Neutrophil (primary cell): Measurements from ENCODE around the gene UGDH.

ENCODE experiments used
- H3K27ac ChIP-seq: fragments of 200-600 bp; sonication (generic); 2 replicates; pipeline ENCODE4 v1.5.1; 2016; ENCODE audit warnings: mild to moderate bottlenecking, moderate library complexity
- H3K27me3 ChIP-seq: fragments of 200-600 bp; sonication (generic); 2 replicates; pipeline ENCODE4 v1.6.0; 2016; ENCODE audit warnings: mild to moderate bottlenecking
- H3K36me3 ChIP-seq: fragments of 200-600 bp; sonication (generic); 2 replicates; pipeline ENCODE4 v1.5.1; 2017
- H3K4me1 ChIP-seq, 2 experiments: fragments of 200-600 bp in 1 of 2; sonication (generic) in 1 of 2; 1 replicate in 1 of 2; 2 replicates in 1 of 2; pipeline versions ENCODE4 v1.5.1 to v1.6.1; 2013 to 2016; ENCODE audit warnings: low read depth in 1 of 2, low read length in 1 of 2, mild to moderate bottlenecking in 1 of 2, moderate library complexity in 1 of 2; ENCODE audit not compliant: control insufficient read depth in 1 of 2, insufficient read depth in 1 of 2
- H3K4me3 ChIP-seq, 2 experiments: fragments of 200-600 bp in 1 of 2; sonication (generic) in 1 of 2; 1 replicate in 1 of 2; 2 replicates in 1 of 2; pipeline ENCODE4 v1.5.1; 2013 to 2016; ENCODE audit warnings: low read depth in 1 of 2, low read length in 1 of 2, mild to moderate bottlenecking in 1 of 2, moderate library complexity in 1 of 2
- H3K9me3 ChIP-seq: fragments of 200-600 bp; sonication (generic); 2 replicates; pipeline ENCODE4 v1.5.1; 2016
- TF ChIP-seq, protein P1 (sequence below): fragments of 200-600 bp; sonication (generic); IDR thresholded peaks from 2 replicates; pipeline ENCODE4 v1.5.1; 2016; ENCODE audit warnings: antibody characterized with exemption

Gene UGDH

DNA sequence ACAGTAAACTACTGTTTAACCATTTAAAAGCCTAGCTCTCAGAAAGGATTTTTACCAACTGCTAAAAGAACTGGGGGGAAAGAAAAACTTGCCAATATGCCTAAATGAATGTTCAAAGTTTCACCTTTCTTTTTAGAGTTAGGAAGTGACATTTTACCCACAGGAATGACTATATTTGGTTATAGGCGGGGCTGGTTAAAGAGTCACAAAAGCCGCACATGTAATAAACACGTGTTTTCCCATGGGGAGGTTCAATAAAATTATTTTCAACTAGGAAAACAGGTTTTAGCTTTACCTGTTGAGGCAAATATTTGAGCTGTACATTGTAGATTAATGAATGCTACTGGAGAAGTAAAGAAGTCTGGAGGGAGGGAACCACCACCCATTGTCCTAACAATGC, 41.6 kb upstream of the UGDH start:
- no peak overlapping the region for H3K4me3 ChIP-seq
- no peaks in the 10 kb centered on the region for H3K27me3 ChIP-seq
- TF ChIP-seq, protein P1, sequence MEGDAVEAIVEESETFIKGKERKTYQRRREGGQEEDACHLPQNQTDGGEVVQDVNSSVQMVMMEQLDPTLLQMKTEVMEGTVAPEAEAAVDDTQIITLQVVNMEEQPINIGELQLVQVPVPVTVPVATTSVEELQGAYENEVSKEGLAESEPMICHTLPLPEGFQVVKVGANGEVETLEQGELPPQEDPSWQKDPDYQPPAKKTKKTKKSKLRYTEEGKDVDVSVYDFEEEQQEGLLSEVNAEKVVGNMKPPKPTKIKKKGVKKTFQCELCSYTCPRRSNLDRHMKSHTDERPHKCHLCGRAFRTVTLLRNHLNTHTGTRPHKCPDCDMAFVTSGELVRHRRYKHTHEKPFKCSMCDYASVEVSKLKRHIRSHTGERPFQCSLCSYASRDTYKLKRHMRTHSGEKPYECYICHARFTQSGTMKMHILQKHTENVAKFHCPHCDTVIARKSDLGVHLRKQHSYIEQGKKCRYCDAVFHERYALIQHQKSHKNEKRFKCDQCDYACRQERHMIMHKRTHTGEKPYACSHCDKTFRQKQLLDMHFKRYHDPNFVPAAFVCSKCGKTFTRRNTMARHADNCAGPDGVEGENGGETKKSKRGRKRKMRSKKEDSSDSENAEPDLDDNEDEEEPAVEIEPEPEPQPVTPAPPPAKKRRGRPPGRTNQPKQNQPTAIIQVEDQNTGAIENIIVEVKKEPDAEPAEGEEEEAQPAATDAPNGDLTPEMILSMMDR, result no peak
- no peaks in the 10 kb centered on the region for H3K36me3 ChIP-seq
- H3K9me3 ChIP-seq, result no peaks in the 10 kb centered on the region
- no peaks in the 10 kb centered on the region for H3K4me1 ChIP-seq
- H3K27ac ChIP-seq, result no peak overlapping the region

DNA sequence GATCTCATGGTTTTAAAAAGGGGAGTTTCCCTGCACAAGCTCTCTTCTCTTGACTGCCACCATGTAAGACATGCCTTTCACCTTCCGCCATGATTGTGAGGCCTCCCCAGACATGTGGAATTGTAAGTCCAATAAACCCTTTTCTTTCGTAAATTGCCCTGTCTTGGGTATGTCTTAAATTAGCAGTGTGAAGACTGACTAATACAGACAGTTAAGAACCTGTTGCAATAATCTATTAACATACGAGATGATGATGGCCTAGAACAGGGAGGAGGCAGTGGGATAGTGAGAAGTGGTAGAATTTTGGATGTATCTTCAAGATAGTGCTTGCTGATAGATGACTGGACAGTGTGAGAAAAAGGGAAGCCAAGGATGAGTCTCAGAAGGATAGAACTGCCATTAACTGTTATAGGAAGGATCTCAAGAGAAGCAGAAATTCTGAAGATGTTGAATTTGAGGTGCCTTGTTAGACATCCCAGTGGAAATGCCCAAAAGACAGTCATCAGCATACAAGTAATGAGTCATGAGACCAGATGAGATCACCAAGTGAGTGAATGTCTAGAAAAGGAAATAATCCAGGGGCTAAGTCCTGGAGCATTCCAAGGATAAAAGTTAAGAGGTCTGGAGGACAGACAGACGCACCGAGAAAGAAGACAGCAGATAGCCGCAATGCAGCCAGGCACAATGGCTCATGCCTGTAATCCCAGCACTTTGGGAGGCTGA, 38.8 kb upstream of the UGDH start:
- TF ChIP-seq, protein P1, result no peak
- no peaks in the 10 kb centered on the region for H3K36me3 ChIP-seq
- no peak overlapping the region for H3K27ac ChIP-seq
- no peak overlapping the region for H3K4me3 ChIP-seq
- H3K4me1 ChIP-seq, result no peaks in the 10 kb centered on the region
- H3K9me3 ChIP-seq, result no peaks in the 10 kb centered on the region
- no peaks in the 10 kb centered on the region for H3K27me3 ChIP-seq

DNA sequence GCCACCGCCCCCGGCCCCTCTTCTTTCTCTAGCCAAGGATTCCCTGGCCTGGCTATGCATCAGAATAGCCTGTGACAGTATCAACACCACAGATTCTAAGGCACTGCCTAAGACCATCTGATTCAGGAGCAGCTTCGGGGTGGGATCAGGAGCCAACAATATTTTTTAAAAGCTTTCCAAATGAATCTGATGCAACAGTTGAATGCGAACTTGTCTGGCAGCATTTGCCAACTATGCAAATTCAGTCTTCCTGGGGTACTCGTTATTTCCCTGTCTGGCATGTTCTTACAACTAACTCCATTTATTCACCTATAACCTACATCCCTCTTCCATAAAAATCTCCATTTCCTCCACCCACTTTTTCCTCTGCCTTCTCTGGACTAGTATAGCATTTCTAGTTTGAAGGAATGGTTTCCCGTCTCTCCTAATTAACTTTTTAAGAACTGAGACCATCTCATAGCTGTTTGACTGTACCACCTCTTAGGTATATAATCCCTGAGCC, 36.2 kb upstream of the UGDH start:
- TF ChIP-seq, protein P1, result no peak

DNA sequence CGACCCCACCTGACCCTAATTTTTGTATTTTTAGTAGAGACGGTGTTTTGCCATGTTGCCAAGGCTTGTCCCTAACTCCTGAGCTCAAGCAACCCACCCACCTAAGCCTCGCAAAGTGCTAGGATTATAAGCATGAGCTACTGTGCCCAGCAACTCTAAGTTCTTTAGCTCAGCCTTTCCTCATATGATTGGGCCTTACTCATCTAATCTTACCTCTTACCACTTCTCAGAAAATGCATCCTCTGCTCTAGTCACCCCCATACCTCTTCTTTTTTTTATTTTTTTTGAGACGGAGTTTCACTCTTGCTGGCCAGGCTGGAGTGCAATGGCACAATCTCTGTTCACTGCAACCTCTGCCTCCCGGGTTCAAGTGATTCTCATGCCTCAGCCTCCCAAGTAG, 35.6 kb upstream of the UGDH start:
- Histone ChIP-seq H3K36me3 (no peaks in the 10 kb centered on the region), H3K4me3 (no peak overlapping the region), H3K4me1 (no peaks in the 10 kb centered on the region), H3K27ac (no peak overlapping the region), H3K9me3 (no peaks in the 10 kb centered on the region), H3K27me3 (no peaks in the 10 kb centered on the region)
- TF ChIP-seq, protein P1, result no peak

More for the DNA sequence above, 36.2 kb upstream of the UGDH start:
- no peaks in the 10 kb centered on the region for H3K27me3 ChIP-seq
- H3K4me1 ChIP-seq, result no peaks in the 10 kb centered on the region
- H3K9me3 ChIP-seq, result no peaks in the 10 kb centered on the region
- H3K4me3 ChIP-seq, result no peak overlapping the region
- H3K36me3 ChIP-seq, result no peaks in the 10 kb centered on the region
- no peak overlapping the region for H3K27ac ChIP-seq

DNA sequence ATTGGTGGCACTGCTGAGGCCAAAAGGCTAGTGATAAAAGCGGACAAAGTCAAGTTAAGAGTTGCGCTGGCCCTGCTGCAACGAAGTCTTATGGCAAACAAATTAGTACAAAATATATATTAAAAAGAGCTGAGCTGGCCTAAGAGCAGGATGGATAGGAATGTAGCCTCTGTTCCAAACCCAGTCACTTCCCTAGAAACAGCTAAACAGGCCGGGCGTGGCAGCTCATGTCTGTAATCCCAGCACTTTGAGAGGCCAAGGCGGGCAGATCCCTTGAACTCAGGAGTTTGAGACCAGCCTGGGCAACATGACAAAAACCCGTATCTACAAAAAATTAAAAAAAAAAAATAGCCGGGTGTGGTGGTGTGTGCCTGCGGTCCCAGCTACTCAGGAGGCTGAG, 32.4 kb upstream of the UGDH start:
- Histone ChIP-seq H3K36me3 (peaks cover 12% of the 10 kb centered on the region), H3K27ac (no peak overlapping the region), H3K9me3 (no peaks in the 10 kb centered on the region), H3K27me3 (no peaks in the 10 kb centered on the region), H3K4me3 (no peak overlapping the region), H3K4me1 (no peaks in the 10 kb centered on the region)
- TF ChIP-seq, protein P1, result no peak
